GM12872 (cell line): ENCODE data around the gene RETREG1.

Experiments
- CTCF ChIP-seq: IDR thresholded peaks from 3 replicates; pipeline ENCODE4 v1.5.1; 2011; ENCODE audit warnings: low read depth, mild to moderate bottlenecking, low read length, moderate library complexity; ENCODE audit not compliant: insufficient read depth

RETREG1 gene

GRCh38 chr5:16589658-16590057, 27.1 kb downstream of the RETREG1 start:
- no peak for TF ChIP-seq CTCF

- TF ChIP-seq CTCF = no peak
Measured at GRCh38 chr5:16588434-16589214, 28.2 kb downstream of the RETREG1 start.

DNA sequence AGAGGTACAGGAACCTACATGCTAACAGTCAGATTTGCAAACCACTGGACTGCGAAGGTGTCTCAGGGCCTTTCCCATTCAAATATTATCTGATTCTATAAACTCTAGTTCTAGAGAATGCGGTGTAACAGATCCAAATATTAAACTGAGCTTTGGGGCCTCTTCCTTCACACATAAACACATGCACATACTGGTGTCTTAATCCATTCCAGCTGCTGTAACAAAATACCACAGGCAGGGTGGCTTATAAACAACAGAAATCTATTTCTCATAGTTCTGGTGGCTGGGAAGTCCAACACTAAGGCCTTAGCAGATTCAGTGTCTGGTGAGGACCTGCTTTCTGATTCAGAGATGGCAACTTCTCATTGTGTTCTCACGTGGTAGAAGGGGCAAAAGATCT, 30.2 kb downstream of the RETREG1 start:
- TF ChIP-seq CTCF = no peak

GRCh38 chr5:16585041-16585667, 31.6 kb downstream of the RETREG1 start:
- TF ChIP-seq CTCF = peak; percentile 74

DNA sequence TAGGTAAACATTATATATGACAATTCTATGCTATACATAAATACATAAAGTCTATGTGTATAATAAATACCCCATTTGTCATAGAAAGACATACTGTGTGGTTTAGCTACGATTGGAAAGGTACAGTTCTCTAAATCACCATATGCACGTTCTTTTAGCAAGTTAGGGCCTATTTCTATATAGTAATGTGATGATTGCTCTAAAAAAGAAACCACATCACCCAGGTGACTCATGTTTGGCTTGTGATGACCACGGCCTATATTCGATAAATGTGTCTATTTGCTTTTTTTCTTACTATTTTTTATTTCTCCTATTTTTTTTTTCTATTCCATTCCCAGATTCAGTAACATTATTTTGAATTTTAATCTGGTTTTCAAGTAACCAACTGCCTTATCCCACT, 34.7 kb downstream of the RETREG1 start:
- TF ChIP-seq CTCF = no peak

GRCh38 chr5:16580382-16580781, 36.4 kb downstream of the RETREG1 start:
- no peak for TF ChIP-seq CTCF

DNA sequence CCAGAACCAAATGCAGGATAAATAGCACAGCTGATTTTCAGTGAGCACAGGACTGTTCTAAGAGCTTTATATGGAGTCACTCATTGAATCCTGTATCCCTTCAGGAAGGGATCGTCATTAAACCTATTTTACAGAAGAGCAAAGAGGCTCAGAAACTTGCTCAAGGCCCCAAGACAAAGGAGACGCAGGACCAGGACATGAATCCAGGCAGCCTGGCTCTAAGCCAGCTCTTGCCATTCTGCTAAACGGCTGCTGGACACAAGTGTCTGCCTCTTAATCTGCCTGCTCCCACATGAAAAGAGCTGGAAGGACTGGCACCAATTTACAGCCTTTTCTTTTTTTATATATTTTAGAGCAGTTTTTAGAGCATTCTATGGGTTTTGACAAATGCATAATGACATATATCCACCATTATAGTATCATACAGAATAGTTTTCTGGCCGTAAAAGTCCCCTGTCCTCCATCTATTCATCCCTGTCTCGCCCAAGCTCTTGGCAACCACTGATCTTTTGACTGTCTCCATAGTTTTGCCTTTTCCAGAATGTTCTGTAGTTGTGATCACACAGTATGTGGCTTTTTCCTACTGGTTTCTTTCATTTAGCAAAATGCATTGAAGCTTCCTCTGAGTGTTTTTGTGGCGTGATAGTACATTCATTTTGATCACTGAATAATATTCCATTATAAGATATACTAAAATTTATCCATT, 37.5 kb downstream of the RETREG1 start:
- TF ChIP-seq CTCF = no peak
